Hematopoietic multipotent progenitor cell (in vitro differentiated cells): Measurements from ENCODE around the gene ZBTB4. TPM values are rescaled to one million over a fixed set of nuclear protein-coding genes. Genes with fewer than 3 reads are reported as not detected.
"Not testable (repeated sequence)": the region's sequence is repeated elsewhere in the genome, so short reads cannot be mapped to it uniquely, and the experiment has no call there.

ENCODE experiments used
- DNase-seq, 3 donors: peaks; one replicate each; pipeline ENCODE4 v3.0.0-alpha.2; 2011 to 2015; ENCODE audit warnings: low read depth in 2 of 3, low spot score in 2 of 3
- total RNA-seq: library from RNA; depleted of rRNA; stranded (reverse); fragments of >200 nt; gene quantifications from one replicate; pipeline ENCODE4 v1.2.3, GENCODE V29; 2012

ZBTB4 gene
- total RNA-seq, 1 donor = 17.8 TPM

DNA sequence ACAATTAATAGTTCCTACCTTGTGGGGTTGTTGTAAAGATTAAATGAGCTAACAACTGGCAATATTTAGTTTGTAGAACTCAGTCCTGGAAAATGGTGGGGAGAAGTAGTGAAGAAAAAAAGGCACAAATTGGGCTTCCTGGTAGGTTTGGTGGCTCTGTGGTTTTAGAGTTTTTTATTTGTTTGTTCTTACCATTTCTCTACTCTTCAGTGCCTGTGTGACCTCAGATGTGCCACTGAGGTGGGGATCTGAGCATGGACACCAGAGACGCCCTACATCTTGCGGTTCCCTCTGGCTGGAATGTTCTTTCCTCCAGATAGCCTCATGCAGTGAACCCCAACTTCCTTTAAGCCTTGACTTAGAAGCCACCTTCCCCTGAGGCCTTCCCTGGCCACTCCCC is 7.7 kb downstream of the ZBTB4 start:
- DNase-seq = no peak

DNA sequence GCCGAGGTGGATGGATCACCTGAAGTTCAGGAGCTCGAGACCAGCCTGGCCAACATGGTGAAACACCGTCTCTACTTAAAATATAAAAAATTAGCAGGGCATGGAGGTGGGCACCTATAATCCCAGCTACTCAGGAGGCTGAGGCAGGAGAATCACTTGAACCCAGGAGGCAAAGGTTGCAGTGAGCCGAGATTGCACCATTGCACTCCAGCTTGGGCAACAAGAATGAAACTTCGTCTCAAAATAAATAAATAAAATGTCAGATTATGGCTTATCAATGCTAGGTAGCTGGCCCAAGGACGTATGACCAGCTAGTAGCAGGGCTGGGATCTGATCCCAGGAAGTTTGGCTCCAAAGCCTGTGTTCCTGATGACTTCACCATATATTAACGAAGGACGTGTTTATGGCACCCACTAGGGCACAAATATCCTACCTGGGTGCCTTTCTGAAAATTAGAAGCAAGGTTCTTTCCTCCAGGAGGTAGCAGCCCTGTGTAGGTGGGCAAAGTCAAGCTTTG is 8.9 kb downstream of the ZBTB4 start:
- DNase-seq = not testable (repeated sequence)

DNA sequence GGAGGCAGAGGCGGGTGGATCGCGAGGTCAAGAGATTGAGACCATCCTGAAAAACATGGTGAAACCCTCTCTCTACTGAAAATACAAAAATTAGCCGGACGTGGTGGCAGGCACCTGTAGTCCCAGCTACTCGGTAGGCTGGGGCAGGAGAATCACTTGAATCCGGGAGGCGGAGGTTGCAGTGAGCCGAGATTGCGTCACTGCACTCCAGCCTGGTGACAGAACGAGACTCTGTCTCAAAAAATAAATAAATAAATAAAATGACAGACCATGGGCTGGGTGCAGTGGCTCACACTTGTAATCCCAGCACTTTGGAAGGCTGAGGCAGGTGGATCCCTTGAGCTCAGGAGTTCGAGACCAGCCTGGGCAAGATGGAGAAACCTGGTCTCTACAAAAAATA is 9.6 kb downstream of the ZBTB4 start:
- DNase-seq = not testable (repeated sequence)

DNA sequence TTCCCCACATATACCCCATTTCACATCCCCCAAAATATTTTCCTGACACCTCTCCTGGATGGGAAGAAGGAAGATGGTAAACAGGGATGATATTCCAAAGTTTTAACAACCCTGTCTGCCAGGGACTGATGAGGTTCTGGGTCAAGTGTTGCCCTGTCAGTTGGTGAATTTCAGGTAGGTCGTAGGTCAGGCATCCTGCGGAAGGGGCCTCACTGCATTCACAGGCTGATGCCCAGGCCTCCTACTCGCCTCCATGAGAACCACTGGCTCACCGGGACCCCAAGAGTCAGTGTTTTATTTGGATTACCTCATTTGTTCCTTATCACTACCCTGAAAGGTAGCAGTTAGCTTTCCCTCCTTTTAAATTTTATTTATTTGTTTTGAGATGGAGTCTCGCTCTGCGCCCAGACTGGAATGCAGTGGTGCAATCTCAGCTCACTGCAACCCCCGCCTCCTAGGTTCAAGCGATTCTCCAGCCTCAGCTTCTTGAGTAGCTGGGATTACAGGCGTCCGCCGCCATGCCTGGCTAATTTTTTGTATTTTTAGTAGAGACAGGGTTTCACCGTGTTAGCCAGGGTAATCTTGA is 10.5 kb downstream of the ZBTB4 start:
- DNase-seq = no peak

DNA sequence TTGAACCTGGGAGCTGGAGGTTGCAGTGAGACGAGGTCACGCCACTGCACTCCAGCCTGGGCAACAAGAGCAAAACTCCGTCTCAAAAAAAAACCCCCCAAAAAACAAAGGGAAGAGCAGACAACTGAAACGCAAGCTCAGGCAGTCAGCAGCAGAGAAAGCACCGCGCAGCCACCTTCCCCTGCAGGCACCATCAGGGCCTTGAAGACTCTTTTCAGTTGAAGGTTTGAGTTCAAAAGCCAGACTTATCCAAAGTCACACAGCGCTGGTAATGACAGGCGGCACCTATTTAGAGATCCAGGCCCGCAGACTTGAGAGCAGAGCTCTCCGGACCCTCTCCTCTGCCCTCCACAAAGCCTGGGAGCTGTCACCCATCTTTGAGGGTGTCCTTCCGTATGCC is 11.1 kb downstream of the ZBTB4 start:
- DNase-seq = no peak

DNA sequence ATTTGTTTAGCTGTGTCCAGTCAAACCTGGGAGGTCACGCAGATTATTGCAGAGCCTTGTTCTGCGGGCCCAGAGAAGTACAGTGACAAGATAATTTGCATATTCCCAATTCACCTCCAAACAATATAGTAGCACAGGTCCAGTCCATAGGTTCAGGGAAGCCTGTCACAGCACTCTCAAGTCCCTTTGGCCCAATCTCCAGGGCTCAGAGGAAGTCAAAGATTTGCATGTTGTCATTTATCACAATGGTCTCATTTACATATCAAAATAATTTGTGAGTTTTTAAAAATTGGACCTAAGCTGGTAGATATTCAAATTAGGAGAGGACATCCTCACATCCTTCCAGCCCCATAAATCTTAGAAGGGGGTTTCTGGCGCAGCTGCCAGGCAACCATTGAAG is 11.9 kb downstream of the ZBTB4 start:
- no peak for DNase-seq

DNA sequence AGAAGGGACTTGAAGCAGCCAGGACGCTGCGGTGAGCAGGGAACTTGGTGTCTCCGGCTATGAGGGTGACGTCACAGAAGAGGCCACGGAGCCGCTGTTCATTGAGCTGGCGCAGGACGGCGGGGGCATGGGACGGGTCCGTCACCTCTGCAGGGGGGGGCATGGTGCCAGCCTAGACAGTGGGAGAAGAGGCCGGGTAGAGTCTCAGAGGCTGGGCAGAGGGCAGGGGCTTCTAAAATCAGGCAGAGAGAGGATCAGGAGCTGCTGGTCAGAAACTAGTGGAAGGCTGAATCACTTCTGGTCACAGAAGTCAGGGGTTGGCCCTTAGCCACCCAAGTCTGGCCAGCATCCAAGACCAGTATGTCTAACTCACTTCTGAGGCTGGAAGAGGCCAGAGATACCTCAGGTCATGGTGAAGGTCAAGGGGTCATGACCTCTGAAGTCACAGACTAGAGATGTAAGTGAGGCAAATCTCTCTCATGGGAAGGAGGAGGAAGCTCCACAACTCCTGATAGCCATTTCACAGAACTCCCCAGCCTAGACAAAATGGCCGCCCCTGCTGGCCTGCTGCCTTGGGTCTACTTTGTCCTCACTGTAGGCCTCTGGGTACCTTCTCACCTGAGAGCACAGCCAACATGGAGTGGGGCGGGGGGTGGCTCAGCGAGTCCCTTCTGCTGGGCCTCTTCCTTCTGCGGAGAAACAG is 12.6 kb downstream of the ZBTB4 start:
- no peak for DNase-seq

DNA sequence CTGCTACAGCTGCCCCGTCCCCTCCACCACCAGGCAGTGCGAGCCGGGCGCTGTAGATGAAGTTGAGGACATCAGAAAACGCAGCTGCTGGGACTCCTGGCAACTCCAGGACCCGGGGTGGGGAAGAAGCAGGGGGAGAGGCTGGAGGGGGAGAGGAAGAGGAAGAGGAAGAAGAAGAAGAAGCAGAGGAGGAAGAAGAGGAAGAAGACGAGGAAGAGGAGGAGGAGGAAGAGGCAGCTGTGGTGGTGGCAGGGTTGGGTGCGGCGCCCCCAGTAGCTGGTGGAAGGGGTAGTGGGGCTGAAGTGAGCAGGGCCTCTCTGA is 13.2 kb downstream of the ZBTB4 start:
- no peak for DNase-seq

DNA sequence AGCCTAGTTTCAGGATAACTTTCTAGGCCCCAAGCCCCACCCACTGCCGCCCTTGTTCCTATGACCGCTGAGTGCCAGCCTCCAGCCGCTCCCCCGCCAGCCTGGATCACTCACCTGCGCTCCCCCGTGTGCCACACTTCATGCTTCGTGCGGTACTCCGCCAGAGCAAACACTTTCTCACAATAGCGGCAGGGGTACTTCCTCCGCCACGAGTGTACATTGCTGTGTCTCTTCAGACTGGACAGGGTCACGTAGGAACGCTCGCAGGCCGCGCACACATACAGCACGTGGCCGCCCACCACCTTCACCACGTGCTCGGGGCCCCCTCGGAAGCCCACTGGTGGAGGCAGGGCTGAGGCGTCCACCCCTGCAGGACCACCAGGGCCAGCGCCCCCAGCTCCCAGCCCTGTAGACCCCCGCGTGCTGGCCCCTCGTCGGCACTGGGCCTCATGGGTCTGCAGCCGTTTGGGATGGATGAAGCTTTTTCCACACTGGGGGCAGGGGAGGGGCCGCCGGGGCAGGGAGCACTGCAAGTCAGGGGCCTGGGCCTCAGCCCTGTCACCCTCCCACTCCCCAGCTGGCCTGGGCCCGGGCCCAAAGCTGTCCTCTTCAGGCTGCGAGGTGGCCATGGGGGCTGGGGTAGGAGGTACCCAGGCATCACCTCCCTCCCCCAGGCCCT is 13.7 kb downstream of the ZBTB4 start:
- no peak for DNase-seq

DNA sequence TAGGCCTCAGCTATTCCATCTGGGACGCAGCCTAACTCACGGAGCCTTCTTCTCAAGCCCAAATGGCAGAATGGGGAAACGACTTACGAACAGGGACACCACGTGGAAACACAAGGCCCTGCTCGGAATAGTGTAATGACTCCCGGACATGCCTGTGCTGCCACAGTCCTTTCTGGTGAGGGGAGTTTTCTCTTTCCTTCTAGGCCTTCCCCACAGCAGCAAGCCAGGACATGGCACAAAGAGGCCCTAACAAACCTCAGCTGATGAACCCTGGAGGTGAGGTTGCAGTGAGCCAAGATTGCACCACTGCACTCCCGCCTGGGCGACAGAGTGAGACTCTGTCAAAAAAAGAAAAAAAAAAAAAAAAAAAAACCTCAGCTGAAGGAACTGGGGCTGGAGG is 15.3 kb downstream of the ZBTB4 start:
- no peak for DNase-seq

DNA sequence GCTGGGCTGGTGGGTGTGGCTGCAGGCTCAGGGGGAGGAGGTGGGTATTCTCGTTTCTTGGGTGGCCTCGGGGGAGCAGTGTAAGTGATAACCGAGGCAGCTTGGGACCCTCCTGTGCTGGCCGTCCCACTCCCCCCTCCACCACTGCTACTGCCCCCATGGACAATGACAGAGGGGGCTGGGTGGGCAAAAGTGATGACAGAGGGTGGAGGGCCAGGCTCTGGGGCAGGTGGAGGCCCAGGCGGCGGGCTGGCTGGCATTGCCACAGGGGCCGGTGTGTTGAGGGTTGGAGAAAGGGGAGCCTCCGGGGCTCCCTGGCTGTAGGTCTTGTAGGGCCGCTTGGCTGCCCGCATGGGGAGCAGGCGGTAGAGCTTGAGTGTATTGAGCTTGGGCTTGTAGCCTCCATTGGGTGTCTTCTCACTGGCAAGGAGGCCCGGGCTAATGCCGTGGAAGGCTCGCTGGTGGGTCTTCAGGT is 16.0 kb downstream of the ZBTB4 start:
- DNase-seq = no peak

DNA sequence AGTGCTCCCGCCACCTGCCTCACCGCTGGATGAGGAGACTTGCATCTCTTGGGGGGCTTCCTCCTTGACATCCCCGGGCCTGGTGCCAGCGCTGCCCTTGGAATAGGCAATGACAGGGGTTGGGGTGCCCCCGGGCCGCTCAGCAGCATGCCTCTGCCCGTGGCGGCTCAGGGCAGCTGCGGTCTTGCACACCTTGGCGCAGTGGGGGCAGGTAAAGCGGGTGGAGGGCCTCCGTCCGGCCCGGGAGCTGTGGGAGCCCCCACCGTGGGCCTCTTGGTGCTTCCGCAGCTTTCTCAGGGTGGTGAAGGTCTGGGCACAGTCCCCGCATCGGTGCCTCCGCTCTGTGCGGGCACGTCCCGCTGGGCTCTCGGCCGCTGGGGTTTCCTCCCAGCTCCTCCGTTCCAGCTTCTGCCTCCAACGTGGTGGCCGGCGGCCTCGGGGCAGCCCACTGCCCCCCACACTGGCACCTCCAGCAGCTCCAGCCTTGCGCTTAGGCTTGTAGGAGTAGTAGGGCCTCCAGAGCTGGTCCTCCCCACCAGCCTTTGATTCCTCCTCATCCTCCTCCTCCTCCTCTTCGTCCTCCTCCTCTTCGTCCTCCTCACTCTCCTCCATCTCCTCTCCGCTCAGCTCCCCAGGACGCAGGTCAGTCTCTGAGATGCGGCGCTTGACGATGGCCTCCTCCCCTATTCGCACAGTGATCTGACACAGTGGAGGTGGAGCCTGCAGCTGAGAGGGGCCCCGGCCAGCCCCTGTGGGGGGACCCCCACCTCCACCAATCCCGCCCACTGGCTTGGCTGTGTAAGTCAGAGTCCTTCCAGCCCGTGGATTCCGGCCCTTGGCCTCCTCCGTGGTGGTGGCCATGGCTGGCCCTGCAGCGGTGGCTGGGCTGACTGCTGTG is 16.7 kb downstream of the ZBTB4 start:
- no peak for DNase-seq

DNA sequence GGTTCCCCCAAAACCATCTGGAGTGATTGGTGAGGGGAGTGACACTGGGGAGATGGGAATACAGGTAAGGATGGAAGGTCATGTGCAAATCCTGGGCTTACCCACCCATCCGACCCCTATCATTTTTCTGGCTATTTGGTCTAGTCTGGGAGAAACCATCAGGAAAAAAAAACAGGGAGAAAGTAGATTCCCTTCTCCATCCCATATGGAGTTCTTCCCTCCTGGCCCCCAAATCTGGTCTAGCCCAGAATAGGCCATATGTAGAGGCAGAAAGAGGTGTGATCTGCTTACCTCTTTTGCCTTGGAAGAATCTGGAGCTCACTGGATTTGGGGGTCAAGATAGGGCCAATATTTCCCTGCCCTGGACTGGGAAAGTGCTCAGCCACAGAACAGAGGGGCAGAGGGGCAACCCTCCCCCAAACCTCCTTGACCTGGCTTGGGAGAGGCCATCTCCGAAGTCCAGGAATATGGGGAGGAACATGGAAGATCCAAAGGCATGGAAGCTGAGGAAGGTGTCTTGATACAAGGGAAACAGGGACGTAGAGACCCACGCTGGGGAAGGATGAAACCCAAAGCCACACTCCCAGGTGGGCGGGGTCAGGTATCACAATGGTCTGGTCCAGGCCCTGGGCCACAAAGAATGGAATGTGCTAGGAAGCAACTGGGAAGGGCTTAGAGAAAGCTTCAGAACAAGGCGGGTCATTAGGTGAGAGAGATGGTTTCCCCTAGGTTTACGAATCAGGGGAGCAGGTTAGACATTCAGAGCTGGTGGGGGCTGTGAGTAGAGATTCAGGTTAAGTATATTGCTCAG is 18.4 kb downstream of the ZBTB4 start:
- DNase-seq = no peak

DNA sequence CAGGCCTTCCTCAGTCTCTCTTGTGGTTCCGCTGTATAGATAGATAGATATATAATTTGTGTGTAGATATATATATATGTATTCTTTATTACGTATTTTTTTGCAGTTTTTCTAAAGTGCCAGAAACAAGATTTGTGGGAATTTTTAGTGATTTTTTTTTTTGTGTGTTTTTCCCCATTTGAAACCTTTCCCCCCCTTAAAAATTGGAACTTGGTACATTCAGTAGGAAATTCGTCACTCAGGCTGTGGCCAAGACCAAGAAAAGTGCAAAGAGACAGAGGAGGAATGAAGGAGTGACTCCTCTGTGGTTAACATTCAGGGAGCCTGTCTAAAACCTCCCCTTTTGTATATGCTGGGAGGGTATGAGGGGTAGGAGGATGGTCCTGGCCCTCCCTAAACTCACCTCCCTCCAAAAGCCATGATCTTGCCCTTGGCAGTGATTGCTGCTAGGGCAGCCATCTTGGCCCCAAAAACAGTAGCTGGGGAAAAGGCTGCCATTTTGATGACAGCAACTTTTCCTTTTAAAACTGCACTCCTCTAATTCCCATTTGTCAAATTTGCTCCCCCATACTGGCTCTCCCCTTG is 19.4 kb downstream of the ZBTB4 start:
- no peak for DNase-seq

DNA sequence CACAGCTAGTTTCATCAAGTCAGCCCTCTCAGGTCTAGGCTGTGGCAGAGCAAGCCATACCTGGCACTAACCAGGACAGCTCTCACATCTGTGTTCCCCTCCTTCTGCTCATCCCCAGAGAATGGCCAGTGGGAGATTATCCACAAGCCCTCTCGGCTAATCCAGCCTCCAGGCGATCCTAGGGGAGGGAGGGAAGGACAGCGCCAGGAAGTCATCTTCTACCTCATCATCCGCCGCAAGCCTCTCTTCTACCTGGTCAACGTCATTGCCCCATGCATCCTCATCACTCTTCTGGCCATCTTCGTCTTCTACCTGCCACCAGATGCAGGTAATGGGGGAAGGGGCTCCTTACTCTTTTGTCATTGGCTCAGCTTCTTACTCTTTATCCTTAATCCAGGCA is 31.0 kb downstream of the ZBTB4 start:
- DNase-seq = no peak

DNA sequence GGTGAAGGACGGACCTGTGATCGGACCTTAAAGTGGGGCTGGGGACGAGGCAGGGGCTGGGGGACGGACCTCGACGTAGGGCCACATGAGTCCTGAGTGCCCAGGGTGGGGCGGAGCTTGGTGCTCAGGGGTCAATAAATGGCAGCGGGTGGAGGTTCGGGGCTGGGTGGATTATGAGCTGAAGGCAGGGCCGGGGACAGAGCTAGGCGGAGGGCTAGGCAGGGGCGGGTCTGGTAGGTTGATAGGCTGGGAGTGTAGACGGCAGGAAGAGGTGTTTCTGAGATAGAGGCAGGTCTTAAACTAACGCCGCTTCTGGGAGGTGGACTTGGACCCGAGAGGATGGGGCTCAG is 33.8 kb downstream of the ZBTB4 start:
- DNase-seq = peak in 1 of 3 donors; percentile 31

DNA sequence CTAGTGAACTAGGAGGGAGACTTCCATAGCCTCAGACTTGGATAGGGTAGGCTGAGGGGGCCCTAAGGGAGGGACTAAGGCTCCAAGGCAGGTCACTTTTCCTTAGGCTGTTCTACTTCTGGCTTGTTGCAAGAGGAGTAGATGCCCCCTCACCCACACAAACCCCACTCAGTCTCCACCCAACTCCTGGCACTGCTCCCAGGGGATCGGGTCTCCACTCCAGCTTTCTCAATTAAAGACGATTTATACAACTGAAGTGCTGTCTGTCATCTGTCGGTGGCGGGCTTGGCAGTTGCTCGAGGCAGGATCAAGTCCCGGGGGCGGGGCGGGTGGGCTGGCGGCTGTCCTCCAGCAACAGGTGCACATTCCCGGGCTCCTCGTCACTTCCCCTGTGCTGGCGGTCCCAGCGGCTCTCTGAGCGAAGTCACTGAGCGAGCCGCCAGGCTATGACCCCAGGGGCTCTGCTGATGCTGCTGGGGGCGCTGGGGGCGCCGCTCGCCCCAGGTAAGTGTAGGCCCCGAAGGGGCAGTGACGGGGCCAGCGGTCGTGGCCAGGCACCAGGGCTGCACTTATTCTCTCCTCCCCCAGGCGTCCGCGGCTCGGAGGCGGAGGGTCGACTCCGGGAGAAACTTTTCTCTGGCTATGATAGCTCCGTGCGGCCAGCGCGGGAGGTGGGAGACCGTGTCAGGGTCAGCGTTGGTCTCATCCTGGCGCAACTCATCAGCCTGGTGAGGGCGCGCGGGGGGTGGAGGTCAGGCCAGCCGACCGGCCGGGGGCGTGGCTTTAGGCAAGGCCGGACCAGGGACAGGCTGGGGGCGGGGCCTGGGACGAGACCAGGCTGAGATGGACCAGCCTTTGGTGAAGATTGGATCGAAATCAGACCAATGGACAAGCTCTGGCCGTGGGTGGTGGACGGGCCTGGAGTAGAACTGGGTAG is 34.5 kb downstream of the ZBTB4 start, which contains the start of gene CHRNB1:
Gene CHRNB1, plus strand, starts transcription at position 380 of the 937 bp plus-strand sequence. Its CDS starts 67 bp downstream, at position 447.
- DNase-seq = peak in 2 of 3 donors; percentile 36 to 44
